Adrenal gland (tissue), 12 donors: ENCODE results near the gene PUM2. TPM values are rescaled to one million over a fixed set of nuclear protein-coding genes. Genes with fewer than 3 reads are reported as not detected.
"Not testable (repeated sequence)": the region's sequence is repeated elsewhere in the genome, so short reads cannot be mapped to it uniquely, and the experiment has no call there.

Experiments
- DNase-seq, 7 donors: peaks; one replicate each; pipeline ENCODE4 v3.0.0-alpha.2; 2019 to 2020
- H3K27ac ChIP-seq, 5 donors: fragments of 200-600 bp; sonication (generic) in 4 of 5; 1 replicate in 3 of 5; 2 replicates in 2 of 5; pipeline versions ENCODE4 v1.5.1 to v1.8.0; 2016 to 2020; ENCODE audit warnings: mild to moderate bottlenecking in 1 of 5
- H3K27me3 ChIP-seq: fragments of 200-600 bp; 2 replicates; pipeline ENCODE4 v1.8.0; 2021
- H3K36me3 ChIP-seq, 2 donors: fragments of 200-600 bp; replicated peaks in 1 of 2; 1 replicate in 1 of 2; 2 replicates in 1 of 2; pipeline versions ENCODE4 v1.5.1 to v1.8.0; 2018 to 2022
- H3K4me1 ChIP-seq, 2 donors: fragments of 200-600 bp; replicated peaks in 1 of 2; 1 replicate in 1 of 2; 2 replicates in 1 of 2; pipeline versions ENCODE4 v1.5.1 to v1.8.0; 2018 to 2021
- H3K4me3 ChIP-seq, 4 donors: fragments of 200-600 bp; sonication (generic) in 3 of 4; one replicate each; pipeline ENCODE4 v1.5.1; 2016 to 2018
- H3K9me3 ChIP-seq, 3 donors: fragments of 200-600 bp; sonication (generic) in 1 of 3; replicated peaks in 1 of 3; 1 replicate in 2 of 3; 2 replicates in 1 of 3; pipeline versions ENCODE4 v1.5.1 to v1.8.0; 2016 to 2021
- CTCF ChIP-seq, 6 experiments: fragments of 450-650 bp in 4 of 6; fragments of 200-600 bp in 2 of 6; sonication (generic) in 1 of 6; IDR thresholded peaks; 1 replicate in 5 of 6; 2 replicates in 1 of 6; pipeline versions ENCODE4 v1.5.1 to v1.8.0; 2016 to 2021; ENCODE audit warnings: antibody characterized with exemption in 6 of 6, mild to moderate bottlenecking in 2 of 6, moderate library complexity in 1 of 6
- POLR2A ChIP-seq, 2 donors: fragments of 450-650 bp; IDR thresholded peaks; one replicate each; pipeline ENCODE4 v1.6.1; 2017; ENCODE audit warnings: antibody characterized with exemption in 2 of 2, mild to moderate bottlenecking in 2 of 2, moderate library complexity in 1 of 2
- WGBS, 4 donors: extraction: QIAGEN DNeasy Blood & Tissue Kit in 2 of 4; methylation state at CpG; one replicate each; pipeline versions ENCODE4 v1.1.5 to v1.1.7; 2013 to 2017; 5-methylcytosine and 5-hydroxymethylcytosine counted together
- intact Hi-C, 2 donors: fragments of 100-400 bp; cut with DNase I; formaldehyde crosslinking; loops; one replicate each; pipeline versions ENCODE4 v1.14.1 to v1.15.0; 2022 to 2023
- polyA plus RNA-seq, 3 donors: library from polyadenylated mRNA; stranded (reverse); fragments of 200-250 nt in 2 of 3; fragments of 350-450 nt in 1 of 3; fragmentation: Illumina TruSeq in 1 of 3; extraction: RNeasy Lipid Tissue Mini Kit (QIAGEN cat#74804) in 1 of 3; gene quantifications; one replicate each; pipeline ENCODE4 v1.2.3, GENCODE V29; 2013 to 2014
- total RNA-seq, 9 donors: library from RNA; depleted of rRNA in 4 of 9; stranded (reverse); fragments of >200 nt in 4 of 9; fragments of 120-200 nt in 1 of 9; fragmentation: NEBNext Ultra II Directional in 1 of 9; extraction: Animal tissue kit (Norgen Biotek cat#: 25700) in 1 of 9; gene quantifications; one replicate each; pipeline versions ENCODE4 v1.1.0 to v1.2.4, GENCODE V29; 2013 to 2023
- donor health status: healthy with polysubstance abuse.
- donor health status: Bipolar disorder and iron deficiency.
- donor health status: DM: yes; HTN: yes; CAD: no.
- donor health status: DM: no; HTN: no; CAD: no.
- donor health status: DM: no; HTN: no; CAD: no.
- donor health status: DM: yes; HTN: yes; CAD: no.

The PUM2 gene
- total and polyA plus RNA-seq, 12 donors, result 25.5 to 105 (median 53.3) TPM

- H3K4me1 ChIP-seq, result no peaks in the 10 kb centered on the region
- H3K4me3 ChIP-seq, result no peak overlapping the region
- no peaks in the 10 kb centered on the region for H3K36me3 ChIP-seq
- H3K9me3 ChIP-seq, result no peaks in the 10 kb centered on the region
- H3K27me3 ChIP-seq, result no peaks in the 10 kb centered on the region
- no peak for TF ChIP-seq POLR2A (IDR thresholded peaks at IDR 0.05)
- TF ChIP-seq CTCF (IDR thresholded peaks at IDR 0.05), result no peak
- peak overlapping the region in 2 of 5 donors; percentile 14 to 19 for H3K27ac ChIP-seq
- WGBS, 4 donors, result 73 to 80% (median 74%) methylated on average over 3 of the region's 3 CpGs
- DNase-seq, result peak in 1 of 7 donors; percentile 5
- intact Hi-C loops, result no loop called here
Observed at GRCh38 chr2:20368706-20369105, 18.1 kb upstream of the PUM2 start.

- H3K27me3 ChIP-seq, H3K4me3 ChIP-seq, H3K4me1 ChIP-seq, H3K27ac ChIP-seq, H3K9me3 ChIP-seq, H3K36me3 ChIP-seq, intact Hi-C loops: not testable (repeated sequence)
- WGBS, 4 donors, result 88 to 95% (median 89%) methylated on average over 2 to 3 of the region's 3 CpGs
- peak in 1 of 7 donors; percentile 23 for DNase-seq
Observed at GRCh38 chr2:20367929-20368328, 17.3 kb upstream of the PUM2 start.

DNA sequence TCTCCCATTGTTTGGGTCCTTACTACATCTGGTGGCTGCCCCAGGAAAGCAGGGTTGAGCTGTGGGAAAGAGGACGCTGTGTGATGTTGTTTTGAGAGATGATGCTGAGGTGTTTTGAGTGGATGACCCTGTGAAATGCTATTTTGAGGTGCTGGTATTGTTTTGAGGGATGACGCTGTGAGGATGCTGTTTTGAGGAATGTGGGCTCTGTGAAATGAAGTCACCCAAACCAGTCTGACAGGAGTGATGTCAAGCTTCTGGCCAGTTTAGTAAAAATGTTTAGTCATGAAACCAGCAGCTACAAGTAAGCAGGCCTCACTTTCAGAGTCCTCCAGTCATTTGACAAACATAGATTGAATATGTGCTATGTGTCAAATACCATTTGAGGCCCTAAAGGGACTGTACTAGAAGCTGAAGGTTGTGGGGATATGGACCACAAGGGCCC lies 16.1 kb upstream of the PUM2 start:
- no peak for DNase-seq
- Histone ChIP-seq H3K27ac (no peak overlapping the region), H3K36me3 (no peaks in the 10 kb centered on the region), H3K4me1 (no peaks in the 10 kb centered on the region), H3K27me3 (no peaks in the 10 kb centered on the region), H3K4me3 (no peak overlapping the region), H3K9me3 (no peaks in the 10 kb centered on the region)
- intact Hi-C loops, result no loop called here
- no peak for TF ChIP-seq POLR2A (IDR thresholded peaks at IDR 0.05)
- TF ChIP-seq CTCF (IDR thresholded peaks at IDR 0.05), result no peak
- WGBS, 4 donors, result 70 to 89% (median 86%) methylated on average over 2 of the region's 2 CpGs

- peak in 1 of 7 donors; percentile 39 for DNase-seq
- Histone ChIP-seq H3K4me3 (no peak overlapping the region), H3K9me3 (no peaks in the 10 kb centered on the region), H3K4me1 (no peaks in the 10 kb centered on the region), H3K36me3 (no peaks in the 10 kb centered on the region), H3K27ac (no peak overlapping the region), H3K27me3 (no peaks in the 10 kb centered on the region)
- intact Hi-C loops, result no loop called here
- 75 to 87% (median 83%) methylated on average over 7 of the region's 7 CpGs for WGBS, 4 donors
- TF ChIP-seq POLR2A (IDR thresholded peaks at IDR 0.05) (no peak), CTCF (IDR thresholded peaks at IDR 0.05) (no peak)
Observed at GRCh38 chr2:20365249-20365817, 14.7 kb upstream of the PUM2 start.

DNA sequence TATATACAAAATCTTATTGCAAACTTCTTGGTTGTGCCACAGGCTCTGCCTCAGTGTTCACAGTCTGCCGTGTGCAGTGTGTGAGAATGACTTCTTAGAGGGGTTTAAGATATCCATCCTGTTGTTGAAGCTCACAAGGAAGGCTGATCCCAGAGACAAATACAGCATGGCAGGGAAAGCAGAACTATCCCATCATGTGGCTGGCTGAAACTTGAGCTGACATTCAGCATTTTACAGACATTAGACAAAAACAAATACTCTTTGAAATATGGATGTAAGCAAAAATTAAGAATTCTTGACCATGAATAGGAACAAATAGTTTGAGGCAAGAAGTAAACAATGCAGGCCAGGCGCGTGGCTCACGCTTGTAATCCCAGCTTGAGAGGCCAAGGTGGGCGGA lies 12.9 kb upstream of the PUM2 start:
- Histone ChIP-seq H3K36me3 (no peaks in the 10 kb centered on the region), H3K4me3 (no peak overlapping the region), H3K27ac (no peak overlapping the region), H3K27me3 (no peaks in the 10 kb centered on the region), H3K9me3 (no peaks in the 10 kb centered on the region), H3K4me1 (no peaks in the 10 kb centered on the region)
- no peak for DNase-seq
- WGBS, 4 donors, result 90 to 95% (median 92%) methylated on average over 5 of the region's 5 CpGs
- intact Hi-C loops, result no loop called here
- TF ChIP-seq CTCF (IDR thresholded peaks at IDR 0.05), result no peak
- no peak for TF ChIP-seq POLR2A (IDR thresholded peaks at IDR 0.05)
